Renal cortex interstitium (tissue), 15 donors: ENCODE results near the gene LYPLAL1. TPM values are rescaled to one million over a fixed set of nuclear protein-coding genes. Genes with fewer than 3 reads are reported as not detected.

Source experiments
- DNase-seq, 11 donors: peaks; one replicate each; pipeline ENCODE4 v3.0.0-alpha.2; 2013; ENCODE audit warnings: low read depth in 9 of 11, low spot score in 4 of 11; ENCODE audit errors: extremely low read depth in 1 of 11
- long read RNA-seq, 16 experiments: transcript quantifications; one replicate each; lab custom pipeline, GENCODE V29; 2026
- polyA plus RNA-seq, 3 donors: library from polyadenylated mRNA; unstranded; fragments of 120-200 nt; gene quantifications; one replicate each; pipeline ENCODE4 v1.2.1, GENCODE V29; 2013; ENCODE audit not compliant: insufficient read length in 3 of 3

Gene LYPLAL1
- 10 to 100 TPM; 44.1 to 62.6 (median 59.5) TPM for polyA plus RNA-seq
- long read RNA-seq, donor 1, partial matches to known transcripts: 7 of 17 reads
- long read RNA-seq, donor 1, other reads (novel, unspliced or antisense): 0 of 17 reads
- long read RNA-seq, donor 2, transcript LYPLAL1-202 (5 exons, 1,898 nt): major isoform, 6 of 10 reads
- long read RNA-seq, donor 2, partial matches to known transcripts: 0 of 10 reads
- long read RNA-seq, donor 2, other reads (novel, unspliced or antisense): 0 of 10 reads
- long read RNA-seq, donor 3, transcript LYPLAL1-202 (5 exons, 1,898 nt): major isoform, 13 of 23 reads
- long read RNA-seq, donor 3, partial matches to known transcripts: 0 of 23 reads
- long read RNA-seq, donor 3, other reads (novel, unspliced or antisense): 0 of 23 reads
- long read RNA-seq, donor 4, transcript LYPLAL1-202 (5 exons, 1,898 nt): major isoform, 5 of 11 reads
- long read RNA-seq, donor 4, partial matches to known transcripts: 0 of 11 reads
- long read RNA-seq, donor 4, other reads (novel, unspliced or antisense): 0 of 11 reads
- long read RNA-seq, donor 5: 0 reads
- long read RNA-seq, donor 6, transcript LYPLAL1-202 (5 exons, 1,898 nt): major isoform, 9 of 22 reads
- long read RNA-seq, donor 6, partial matches to known transcripts: 5 of 22 reads
- long read RNA-seq, donor 6, other reads (novel, unspliced or antisense): 0 of 22 reads
- long read RNA-seq, donor 7, transcript LYPLAL1-202 (5 exons, 1,898 nt): major isoform, 12 of 17 reads
- long read RNA-seq, donor 7, partial matches to known transcripts: 0 of 17 reads
- long read RNA-seq, donor 7, other reads (novel, unspliced or antisense): 0 of 17 reads
- long read RNA-seq, donor 8, transcript LYPLAL1-202 (5 exons, 1,898 nt): major isoform, 25 of 38 reads
- long read RNA-seq, donor 8, transcript LYPLAL1-210 (2 exons, 642 nt): minor isoform, 8 of 38 reads
- long read RNA-seq, donor 8, partial matches to known transcripts: 0 of 38 reads
- long read RNA-seq, donor 8, other reads (novel, unspliced or antisense): 0 of 38 reads
- long read RNA-seq, donor 9, transcript LYPLAL1-202 (5 exons, 1,898 nt): major isoform, 11 of 17 reads
- long read RNA-seq, donor 9, transcript LYPLAL1-201 (5 exons, 1,819 nt): minor isoform, 5 of 17 reads
- long read RNA-seq, donor 9, partial matches to known transcripts: 0 of 17 reads
- long read RNA-seq, donor 9, other reads (novel, unspliced or antisense): 0 of 17 reads
- long read RNA-seq, donor 10, transcript LYPLAL1-202 (5 exons, 1,898 nt): major isoform, 8 of 20 reads
- long read RNA-seq, donor 10, transcript LYPLAL1-210 (2 exons, 642 nt): minor isoform, 5 of 20 reads
- long read RNA-seq, donor 10, partial matches to known transcripts: 0 of 20 reads
- long read RNA-seq, donor 10, other reads (novel, unspliced or antisense): 0 of 20 reads
- long read RNA-seq, donor 11, transcript LYPLAL1-202 (5 exons, 1,898 nt): major isoform, 7 of 12 reads
- long read RNA-seq, donor 11, partial matches to known transcripts: 0 of 12 reads
- long read RNA-seq, donor 11, other reads (novel, unspliced or antisense): 0 of 12 reads
- long read RNA-seq, donor 12, partial matches to known transcripts: 0 of 11 reads
- long read RNA-seq, donor 12, other reads (novel, unspliced or antisense): 0 of 11 reads
- long read RNA-seq, donor 13, transcript LYPLAL1-202 (5 exons, 1,898 nt): major isoform, 23 of 34 reads
- long read RNA-seq, donor 13, partial matches to known transcripts: 0 of 34 reads
- long read RNA-seq, donor 13, other reads (novel, unspliced or antisense): 0 of 34 reads
- long read RNA-seq, donor 14, partial matches to known transcripts: 0 of 10 reads
- long read RNA-seq, donor 14, other reads (novel, unspliced or antisense): 0 of 10 reads
- long read RNA-seq, donor 15, partial matches to known transcripts: 0 of 4 reads
- long read RNA-seq, donor 15, other reads (novel, unspliced or antisense): 0 of 4 reads
- long read RNA-seq, donor 16, transcript LYPLAL1-202 (5 exons, 1,898 nt): major isoform, 31 of 47 reads
- long read RNA-seq, donor 16, partial matches to known transcripts: 6 of 47 reads
- long read RNA-seq, donor 16, other reads (novel, unspliced or antisense): 0 of 47 reads

DNA sequence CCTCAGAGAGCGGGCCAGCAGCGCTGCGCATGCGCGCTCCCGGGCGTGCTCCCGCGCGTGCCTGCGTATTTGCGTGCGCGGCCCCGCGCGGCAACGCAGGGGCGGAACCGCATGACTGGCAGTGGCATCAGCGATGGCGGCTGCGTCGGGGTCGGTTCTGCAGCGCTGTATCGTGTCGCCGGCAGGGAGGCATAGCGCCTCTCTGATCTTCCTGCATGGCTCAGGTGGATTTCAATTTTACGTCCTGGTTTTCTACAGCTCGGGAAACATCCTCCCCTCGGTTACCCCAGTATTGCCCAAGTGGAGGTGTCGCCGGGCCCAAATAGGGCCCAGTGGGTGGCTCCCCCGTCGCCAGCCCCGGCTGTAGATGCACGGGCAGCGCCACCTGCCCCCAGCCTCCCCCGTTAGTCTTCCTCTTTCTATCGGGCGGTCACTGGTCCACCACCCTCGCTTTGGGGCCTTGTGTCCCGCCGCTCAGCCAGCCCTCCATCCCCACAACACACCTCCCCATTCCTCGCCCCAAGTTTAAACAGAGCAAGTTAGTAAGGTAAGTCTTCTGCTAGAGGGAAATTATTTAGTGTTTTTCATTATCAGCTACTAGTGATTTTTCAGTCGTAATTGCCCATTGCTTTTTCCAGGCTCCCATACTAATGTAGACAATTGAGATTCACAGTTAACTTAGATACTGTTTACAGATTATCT is at the start of gene LYPLAL1:
Gene LYPLAL1, plus strand, starts transcription at position 121 of the 702 bp plus-strand sequence. Its CDS starts 13 bp downstream, at position 134.
- peak; percentile 77 to 87 (median 83) for DNase-seq

DNA sequence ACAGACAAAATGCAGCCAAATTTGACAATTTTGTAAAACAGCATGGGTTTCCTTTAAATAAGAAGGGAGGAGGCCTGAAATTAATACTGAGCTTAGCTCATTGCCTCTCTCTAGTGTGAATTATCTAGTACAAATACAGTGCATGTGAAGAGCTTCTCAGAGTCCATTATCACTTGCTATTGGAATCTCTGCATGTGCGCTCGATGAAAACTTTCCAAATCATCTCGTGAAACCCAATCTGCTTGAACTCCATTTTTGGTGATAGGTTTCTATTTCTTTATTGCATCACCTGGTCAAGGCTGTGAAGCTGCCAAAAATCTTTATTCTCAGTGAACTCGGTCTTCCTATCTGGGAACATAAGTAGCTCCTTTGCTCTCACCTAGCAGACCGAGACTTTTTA is 49.5 kb upstream of the LYPLAL1 start:
- DNase-seq: no peak

DNA sequence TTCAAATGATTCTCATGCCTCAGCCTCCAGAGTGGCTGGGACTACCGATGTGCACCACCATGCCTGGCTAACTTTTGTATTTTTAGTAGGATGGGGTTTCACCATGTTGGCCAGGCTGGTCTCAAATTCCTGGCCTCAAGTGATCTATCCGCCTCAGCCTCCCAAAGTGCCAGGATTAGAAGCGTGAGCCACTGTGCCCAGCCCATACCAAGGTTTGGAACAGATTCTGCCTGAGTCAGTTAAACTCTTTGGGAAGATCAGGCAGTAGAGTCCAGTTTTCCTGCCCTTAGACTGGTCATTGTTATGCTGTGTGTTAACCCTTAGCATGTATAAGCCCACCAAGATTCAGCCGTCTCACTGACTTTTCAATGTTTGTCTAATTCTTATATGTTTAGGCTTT is 48.3 kb upstream of the LYPLAL1 start:
- no peak for DNase-seq

DNA sequence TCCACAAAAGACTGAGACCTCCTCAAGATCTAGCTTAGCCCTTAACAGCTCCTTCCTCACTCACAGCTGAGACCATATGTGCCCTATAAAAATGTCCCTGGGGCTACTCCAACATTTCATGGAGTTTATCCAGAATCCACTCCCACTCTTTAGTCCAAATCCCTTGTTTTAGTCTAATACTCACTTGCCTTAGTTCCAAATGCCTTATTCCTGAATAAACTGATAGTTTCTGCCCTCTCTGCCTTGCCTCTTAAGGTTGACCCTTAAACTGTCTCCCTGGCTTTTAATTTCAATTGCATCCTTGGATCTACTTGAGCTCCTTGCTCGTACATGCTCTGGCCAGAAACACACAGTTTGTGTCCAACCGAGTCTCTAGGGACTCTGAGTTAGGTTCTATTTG is 47.3 kb upstream of the LYPLAL1 start:
- peak in 6 of 11 donors; percentile 8 to 26 (median 20) for DNase-seq

DNA sequence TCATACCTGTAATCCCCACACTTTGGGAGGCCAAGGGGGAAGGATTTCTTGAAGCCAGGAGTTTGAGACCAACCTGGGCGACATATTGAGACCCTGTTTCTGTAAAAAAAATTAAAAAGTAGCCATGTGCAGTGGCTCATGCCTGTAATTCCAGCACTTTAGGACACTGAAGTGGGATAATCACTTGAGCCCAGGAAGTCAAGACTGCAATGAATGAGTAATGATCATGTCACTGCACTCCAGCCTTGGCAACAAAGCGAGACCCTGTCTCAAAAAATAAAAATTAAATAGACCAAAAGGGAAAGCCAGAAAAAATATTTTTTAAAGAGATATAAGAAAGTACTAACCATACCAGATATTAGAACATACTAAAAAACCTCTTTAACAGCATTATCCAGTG is 44.7 kb upstream of the LYPLAL1 start:
- DNase-seq: no peak

DNA sequence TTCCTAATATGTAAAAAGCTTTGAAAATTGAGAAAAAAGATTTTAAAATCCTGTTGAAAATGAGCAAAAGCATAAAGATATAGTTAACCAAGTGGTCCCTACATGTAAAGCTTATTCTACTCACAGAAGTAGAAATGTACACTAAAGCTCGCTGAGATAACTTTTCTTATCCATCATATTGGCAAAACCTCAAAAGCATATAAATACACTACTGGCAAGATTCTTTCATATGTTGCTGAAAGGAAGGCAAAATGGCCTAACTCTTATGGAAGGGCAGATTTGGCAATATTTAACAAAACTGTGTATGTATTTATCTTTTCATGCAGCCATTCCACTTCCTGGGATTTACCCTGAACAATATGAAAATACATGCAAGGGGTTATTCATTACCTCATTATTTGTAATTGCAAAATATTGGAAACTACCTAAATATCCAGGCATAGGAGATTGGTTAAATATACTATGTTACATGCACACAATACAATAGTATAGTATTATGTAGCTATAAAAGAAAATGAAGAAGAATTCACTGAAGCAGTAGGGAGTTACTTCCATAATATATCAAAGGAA is 43.2 kb upstream of the LYPLAL1 start:
- DNase-seq: no peak

DNA sequence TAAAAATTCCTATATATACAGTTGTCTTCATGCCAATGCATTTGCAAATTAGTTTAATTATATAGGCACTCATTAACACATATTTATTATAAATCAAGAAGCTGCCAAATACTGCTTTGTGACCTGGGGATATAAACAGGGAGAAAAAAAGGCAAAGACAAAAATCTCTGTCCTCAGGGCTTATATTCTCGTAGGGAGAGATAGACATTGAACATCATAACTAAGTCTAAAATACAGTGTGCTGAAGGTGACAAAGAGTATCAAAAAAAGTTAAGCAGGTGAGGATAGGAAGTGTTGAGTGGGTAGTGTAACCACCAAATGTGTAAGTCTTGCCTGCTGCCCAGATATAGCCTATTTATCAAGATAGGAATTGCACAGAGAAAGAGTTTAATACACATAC is 40.7 kb upstream of the LYPLAL1 start:
- no peak for DNase-seq

DNA sequence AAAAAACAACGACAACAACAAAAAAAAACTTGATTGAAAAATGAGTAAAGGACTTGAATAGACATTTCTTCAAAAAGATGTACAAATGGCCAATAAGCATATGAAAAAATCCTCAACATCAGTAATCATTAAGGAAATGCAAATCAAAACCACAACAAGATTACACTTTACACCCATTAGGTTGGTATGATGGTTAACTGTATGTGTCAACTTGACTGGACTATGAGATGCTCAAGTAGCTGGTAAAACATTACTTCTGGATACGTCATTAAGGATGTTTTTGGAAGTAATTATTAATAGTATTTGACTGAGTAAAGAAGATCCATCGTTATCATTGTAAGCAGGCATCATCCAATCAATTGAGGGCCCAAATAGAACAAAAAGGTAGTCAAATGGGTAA is 34.9 kb upstream of the LYPLAL1 start:
- no peak for DNase-seq

DNA sequence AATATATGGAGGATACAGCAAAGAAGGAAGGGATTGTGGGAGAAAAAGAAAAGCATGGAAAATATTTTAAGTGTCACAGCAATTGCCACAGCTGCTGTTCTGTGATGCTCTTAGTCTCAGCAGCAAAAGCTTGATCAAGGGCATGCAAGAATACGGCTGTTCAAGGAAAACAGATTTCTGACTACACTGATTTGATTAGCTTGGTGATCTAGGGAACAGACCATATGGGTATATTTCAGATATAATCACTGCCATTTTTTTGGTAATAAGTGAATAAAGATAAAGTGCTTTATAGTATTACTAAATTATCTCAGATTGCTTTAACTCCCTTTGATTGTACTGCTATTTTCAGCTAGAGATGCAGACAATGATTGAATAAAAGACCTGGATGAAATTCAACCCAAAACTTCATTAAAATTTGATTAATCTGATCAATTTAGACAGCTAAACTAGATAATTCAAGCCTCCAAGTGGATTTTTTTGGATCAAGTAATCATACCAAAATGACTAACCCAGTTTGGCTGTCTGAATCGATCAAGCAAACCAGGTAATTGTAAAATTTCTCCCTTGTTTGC is 33.3 kb upstream of the LYPLAL1 start:
- no peak for DNase-seq

DNA sequence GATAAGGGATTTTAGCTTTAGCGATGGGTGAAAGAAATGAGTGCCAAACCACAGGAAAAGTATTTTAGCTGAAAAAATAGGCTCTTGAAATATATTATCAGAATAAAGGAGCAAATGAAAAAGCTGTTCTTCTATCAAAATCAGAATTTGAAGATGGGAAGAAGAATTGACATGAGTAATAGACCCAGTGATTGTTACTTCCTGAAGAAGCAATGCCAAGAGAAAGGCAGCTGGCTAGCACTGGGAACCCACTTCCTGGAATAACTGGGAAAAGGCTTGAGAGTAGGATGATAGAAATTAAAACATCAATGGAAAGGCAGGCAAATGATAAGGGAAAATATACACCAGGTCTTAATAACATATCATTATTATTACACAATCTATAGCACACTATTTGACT is 29.9 kb upstream of the LYPLAL1 start:
- DNase-seq: no peak

DNA sequence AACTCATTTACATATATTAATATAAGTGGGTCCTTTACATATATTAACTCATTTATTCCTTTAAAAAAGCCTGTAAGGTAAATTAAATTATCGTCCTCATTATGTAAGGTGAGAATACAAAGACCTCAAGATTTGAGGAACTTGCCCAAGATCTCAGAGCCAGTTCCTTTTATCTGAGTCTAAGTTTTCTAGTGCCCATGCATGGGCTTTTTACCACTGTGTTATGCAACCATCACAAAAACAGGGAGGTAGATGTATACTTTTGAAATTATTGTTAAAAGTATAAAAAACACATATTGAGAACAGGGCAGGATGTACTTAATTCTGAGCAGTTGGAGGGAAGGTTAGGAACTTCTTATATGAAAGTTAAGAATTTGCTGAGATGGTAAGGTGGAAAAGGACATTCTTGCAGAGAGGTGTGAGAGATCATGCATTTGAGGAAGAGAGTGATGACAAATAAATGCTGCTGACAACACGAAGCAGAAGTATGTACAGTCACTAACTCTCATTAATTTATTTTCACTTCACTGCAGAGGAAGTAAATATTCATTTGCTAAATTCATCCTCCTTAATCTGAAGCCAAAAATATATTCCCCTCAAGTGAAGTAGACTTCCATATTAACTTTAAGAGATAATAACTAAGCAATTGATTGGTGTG is 28.9 kb upstream of the LYPLAL1 start:
- DNase-seq: no peak

DNA sequence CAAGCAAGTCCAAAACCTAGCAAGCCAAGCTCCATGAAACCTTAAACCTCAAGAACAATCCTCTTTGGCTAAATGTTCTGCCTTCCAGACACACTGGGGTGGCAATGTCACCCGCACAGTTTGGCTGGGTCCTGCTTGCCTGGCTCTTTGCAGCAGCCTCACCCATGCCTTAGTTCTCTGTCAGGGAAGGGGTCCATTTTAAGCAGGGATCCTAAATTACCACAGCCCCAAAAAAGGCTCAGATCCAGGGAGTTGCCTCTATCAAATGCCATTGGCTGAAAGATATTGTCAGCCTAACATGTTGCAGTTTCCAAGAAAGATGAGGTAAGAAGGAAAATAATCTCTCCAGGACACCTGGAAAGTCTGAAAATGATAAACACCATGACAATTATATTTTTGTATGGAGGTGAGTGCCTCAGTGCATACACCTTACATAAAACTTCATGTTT is 26.1 kb upstream of the LYPLAL1 start:
- DNase-seq: no peak

DNA sequence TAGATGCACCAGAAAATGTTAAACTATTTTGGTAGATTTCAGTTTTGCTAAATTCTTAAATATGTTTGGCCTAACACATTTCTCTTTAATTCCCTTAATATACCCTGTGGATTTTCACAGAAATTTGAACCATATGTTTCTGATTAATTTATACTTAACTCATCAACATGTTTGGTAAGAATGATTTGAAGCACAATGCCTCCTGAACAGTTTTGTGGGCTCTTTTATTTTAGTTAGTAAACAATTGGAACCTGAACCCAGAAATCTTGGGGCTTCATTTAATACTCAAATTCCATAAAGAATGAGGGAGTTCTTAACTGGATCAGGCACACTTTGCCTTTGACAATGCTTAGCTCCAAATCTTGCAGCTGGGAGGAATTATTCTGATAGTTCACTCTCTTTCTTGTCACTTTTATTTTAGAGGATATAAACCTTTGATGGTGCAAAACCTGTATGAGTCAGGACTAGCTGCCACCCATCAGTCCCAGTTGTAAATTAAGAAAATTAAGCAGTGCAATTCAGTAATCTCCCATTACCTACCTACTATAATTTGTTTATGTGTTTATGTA is 24.6 kb upstream of the LYPLAL1 start:
- DNase-seq: no peak

DNA sequence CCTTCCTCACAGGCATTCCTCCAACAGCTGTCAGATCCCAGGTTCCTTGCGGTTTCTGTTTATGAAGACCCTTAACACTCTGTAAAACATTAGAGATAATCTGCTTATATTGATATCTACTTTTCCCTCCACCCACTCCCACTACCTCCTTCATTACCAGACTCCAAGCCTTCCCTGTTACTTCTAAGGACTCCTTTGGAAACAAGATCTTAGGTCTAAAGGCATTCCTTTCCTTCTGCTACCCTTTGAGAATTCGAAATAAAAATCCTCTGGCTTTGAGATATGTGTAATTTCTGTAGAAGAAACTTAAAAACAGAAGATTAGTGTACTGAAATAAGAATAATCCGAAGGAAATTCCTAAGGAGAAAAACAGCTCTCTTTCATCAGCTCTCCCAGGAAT is 23.7 kb upstream of the LYPLAL1 start:
- no peak for DNase-seq

DNA sequence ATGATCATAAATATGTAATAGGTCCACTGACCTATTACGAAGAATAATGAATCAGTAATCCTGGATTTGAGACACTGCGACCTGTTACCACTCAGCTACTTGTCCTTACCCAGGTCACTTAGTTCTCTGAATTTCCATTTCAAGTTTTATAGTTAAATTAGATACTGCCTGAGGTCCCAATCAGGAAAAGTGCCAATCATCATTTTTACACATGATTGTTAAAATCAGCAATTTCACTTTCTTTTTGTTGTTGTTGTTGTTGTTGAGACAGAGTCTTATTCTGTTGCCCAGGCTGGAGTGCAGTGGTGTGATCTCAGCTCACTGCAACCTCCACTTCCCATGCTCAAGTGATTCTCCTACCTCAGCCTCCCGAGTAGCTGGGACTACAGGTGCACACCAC is 22.8 kb upstream of the LYPLAL1 start:
- DNase-seq: no peak

DNA sequence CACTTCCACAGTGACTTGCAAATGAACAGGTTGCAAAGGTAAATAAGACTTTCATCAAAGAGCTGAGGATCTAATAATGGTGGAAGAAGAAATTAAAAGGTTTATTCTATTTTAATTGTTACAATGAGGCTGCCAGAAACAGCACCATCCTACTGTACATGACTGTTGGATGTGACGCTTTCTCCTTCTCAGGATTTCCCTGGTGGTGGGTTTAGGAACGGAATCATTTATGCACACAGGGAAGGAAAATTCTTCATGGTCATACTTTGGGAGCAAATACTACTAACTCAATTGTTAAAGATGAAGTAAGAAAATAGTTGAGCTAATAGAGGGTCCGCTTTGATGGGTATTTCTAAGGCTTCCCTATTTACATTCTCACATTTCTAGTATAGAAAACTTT is 22.2 kb upstream of the LYPLAL1 start:
- DNase-seq: no peak
